HG03558 (cell line): ENCODE results near the gene IGSF9B.

Source experiments
- ATAC-seq: cut with Tn5 transposase; IDR thresholded peaks from one replicate; pipeline ENCODE4 v1.9.1; 2021; ENCODE audit warnings: moderate number of reproducible peaks; ENCODE audit not compliant: unreplicated experiment; ENCODE audit errors: extremely low read depth

Gene IGSF9B

DNA sequence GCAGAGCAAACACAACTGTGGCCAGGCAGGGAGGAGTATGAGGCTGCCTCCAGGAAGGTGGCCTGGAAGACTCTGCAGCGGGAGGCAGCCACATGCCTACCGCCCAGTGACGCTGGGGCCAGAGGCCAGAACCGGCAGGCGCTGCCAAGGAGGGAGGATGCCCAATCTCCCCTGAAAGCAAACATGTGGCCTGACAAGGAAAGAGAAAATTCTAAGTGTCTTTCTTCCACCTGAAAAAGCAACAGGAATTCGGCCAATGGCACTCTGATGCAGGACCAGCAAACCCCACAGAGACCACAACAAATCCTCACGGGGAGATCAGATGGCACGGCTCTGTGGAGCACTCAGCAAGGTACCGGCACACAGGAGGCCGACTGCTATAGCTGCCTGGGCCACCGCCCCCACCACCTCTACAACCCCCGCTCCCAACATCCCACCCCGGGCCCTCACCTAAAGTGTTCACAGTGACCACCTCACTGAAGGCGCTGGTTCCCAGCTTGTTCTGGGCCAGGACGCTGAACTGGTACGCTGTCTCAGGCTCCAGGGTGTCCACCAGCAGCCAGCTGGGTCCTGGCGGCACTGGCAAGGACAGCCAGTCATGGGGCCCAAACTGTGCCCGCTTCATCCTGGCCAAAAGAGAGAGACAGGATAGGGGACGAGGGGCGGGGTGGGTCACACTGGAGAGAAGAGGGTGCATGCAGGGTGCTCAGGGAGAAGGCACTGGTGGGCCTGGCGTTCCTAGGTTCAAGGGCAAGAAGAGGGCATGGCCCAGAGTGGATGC is 30.1 kb downstream of the IGSF9B start:
- ATAC-seq, result no peak

DNA sequence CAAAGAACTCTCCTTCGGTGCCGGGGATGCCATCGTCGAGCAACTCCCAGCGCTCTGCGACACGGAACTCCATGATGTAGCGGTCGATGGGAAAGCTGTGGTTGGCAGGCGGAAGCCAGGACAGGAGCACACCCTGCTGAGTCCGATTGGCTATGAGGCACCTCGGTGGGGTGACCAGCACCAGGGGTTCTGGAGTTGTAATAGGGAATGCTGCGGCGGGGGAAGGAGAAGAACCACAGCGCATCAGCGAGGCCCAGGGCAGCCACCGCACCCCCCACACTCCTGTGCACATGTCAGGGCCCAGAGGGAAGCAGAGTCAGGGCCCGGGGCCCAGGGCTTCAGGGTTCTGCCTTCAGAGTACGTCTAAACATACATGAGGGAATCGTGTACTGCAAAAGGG is 31.0 kb downstream of the IGSF9B start:
- ATAC-seq, result no peak

DNA sequence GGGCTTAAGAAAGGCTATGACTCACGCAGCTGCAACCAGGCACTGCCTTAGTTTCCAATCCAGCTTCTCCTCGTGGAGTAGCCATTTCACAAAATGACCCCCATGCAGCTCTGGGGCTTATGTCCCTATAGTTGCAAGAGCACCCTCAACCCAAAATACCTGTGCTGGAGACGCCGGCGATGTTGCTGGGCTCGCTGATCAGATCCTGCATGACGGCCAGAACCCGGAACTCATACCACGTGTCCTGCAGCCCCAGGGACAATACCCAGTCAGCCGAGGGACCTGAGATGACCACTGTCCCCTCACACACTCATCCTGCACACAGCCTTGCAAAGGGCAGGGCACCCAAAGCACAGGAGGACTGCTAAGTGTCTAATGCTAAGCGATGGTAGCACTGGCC is 32.1 kb downstream of the IGSF9B start:
- no peak for ATAC-seq

DNA sequence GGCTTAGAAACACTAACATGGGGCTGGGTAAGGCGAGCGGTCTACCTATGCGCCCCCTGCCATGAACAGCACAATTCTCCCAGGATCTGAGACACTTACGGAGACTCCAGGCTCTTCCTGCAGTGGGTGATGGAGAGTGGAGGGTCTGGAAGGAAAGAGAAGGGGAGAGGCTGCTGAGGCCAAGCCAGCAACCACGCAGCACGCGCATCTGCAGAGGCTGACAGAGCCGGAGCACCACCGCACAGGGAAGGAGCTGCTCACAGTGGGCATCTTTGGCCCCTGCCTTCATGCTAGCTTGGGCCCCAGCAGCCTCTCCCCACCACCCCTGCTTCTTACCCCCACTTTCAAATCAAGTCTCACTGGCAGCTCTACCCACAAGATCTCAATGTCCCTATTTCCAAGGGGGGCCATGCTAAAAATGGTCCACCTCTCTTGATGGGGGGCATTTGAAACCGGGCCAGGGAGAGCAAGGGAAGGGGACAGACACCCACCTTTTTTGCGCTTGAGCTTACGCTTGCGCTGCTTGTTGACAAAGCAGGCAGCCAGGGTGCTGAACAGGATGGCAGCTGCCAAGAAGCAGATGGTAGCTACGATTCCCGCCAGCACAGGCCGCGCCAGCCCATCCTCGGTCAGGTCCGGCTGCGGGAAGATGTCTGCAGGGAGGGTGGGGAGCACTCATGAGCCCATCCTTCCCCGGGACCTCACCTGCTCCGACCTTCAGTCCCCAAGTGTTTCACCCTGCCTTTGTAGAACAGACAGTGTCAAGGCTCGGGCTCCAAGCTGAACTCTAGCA is 34.5 kb downstream of the IGSF9B start:
- ATAC-seq, result no peak

DNA sequence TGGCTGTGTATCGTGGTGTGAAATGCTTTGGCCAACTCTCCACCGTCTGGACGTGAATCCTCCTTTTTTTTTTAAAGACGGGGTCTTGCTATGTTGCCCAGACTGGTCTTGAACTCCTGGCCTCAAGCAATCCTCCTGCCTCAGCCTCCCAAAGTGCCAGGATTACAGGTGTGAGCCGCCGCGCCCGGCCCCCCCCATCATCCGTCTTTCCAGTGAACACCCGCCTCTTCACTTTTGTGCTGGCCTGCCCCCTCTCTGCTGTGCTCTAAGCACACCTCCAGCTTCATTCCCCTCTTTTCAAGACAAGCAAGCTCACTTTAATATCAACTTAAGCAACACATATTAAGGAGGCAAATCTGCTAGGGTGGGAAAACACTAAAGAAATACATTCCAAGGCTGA is 35.3 kb downstream of the IGSF9B start:
- ATAC-seq, result no peak

DNA sequence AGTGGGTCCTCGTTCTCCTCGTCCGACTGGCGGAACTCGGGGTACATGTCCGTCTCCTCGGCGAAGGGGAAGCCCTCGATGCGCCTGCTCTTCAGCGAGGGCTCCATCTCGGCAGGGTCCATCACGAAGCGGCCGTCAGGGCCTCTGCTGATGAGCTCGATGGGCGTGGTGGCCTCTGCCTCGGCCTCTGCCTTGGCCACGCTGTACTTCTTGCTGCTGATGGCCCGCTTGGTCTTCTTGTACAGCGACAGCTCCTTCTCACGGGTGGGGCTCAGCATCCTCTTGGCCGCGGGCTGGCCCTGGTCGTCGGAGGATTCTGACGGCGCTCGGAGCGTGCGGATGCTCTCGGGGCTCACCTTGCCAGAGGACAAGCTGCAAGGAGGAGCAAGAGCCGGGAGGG is 35.7 kb downstream of the IGSF9B start:
- no peak for ATAC-seq

DNA sequence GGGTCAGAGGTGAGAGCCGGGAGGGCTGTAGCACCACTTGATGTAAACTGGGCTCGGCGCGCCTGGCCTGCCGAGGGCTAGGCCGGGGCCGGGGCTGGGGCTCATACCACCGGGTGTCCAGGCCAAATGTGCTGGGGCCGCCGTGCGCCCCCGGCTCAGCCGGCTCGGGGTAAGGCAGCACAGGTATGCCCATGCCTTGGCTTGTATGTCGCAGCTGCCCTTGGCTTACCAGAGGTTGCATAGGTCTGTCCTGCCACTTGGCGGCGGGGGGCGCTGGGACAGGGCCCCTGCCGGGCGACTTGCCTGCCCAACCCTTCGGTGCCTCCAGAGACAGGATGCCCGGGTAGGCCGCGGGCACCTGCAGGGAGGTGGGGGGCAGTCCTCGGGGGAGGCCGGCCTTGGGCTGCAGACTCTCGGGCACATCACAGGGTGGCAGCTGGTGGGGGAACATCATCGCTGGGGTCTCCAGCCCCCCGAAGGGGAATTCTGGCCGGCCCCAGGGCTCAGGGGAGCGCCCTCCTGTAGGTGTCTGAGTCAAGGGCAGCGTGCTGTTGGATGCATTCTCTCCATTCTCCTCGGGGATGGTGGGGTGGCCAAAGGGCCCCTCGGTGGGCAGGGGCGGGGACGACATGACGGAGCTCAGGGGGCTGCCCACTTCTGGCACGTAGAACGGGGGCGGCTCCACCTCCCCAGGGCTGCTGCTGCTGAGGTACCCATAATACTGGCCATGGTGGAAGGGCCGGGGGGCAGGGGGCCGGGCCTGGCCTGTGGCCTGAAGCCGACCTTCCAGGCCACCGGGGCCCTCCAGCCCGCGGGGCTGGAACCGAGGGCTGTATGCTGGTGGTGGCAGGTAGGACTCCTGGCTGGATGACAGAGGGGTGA is 36.4 kb downstream of the IGSF9B start:
- ATAC-seq, result no peak

DNA sequence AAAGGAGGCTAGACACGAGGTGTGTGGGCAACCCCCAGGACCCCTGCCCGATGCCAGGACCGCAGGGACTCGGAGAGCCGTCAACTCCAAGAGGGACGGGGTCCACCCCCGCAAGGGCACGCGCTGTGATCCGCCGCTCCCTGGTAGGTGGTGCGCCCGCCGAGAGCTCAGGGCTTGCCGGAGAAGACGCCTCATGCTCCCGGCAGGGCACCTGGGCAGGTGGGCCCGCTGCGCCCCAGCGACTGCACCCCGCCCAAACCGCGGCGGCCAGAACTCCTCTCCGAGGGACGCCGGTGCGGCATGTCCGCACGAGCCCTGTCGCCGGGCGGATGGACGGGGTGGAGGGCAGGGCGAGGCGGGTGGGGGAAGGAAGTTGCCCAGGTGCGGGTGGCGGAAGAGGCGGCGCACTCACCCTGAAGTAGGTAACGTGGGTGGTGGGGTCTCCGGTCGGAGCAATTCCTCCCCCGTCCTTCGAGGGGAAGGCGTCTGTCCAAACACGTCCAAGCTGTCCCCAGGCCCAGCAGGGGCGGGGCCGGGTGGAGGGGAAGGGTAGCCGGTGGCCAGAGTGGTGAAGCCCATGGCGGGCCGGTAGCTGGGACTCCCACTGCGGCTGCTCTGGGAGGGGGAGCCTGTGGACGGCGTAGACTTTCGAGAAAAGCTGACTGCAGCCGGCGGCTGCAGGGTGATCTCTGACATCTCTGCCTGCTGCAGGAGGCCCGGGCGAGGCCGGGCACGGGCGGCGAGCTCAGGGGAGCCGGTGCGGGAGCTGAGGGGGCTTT is 37.2 kb downstream of the IGSF9B start:
- ATAC-seq, result no peak

DNA sequence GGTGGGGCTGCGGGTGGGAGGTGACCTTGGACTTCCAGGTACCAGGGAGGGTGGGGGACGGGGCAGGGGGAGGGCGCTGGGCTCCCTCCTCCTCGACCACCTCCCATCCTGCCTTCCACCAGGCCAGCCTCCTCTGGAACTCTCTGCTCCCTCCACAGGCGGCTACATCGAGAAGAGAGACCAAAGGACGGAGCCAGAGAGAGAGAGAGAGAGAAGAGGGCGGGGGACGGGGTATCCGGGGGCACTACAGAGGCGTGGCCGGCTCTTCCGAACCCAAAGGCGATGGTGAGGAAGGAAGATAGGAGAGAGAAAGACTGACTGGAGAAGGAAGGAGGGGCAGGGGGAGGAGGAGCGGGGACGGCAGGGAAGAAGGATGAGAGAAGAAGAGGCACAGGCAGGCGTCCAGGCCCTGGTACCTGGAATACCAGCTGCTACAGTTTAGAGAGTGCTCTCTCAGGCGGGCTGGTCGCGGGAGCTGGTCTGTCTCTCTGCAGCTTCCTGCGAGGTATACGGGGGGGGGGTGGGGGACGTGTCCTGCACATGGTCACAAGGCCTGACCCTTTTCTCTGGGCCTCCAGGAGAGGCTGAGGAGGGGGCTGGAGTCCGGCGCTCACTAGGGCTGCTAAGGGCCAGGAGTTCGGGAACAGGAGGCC is 38.0 kb downstream of the IGSF9B start:
- no peak for ATAC-seq

DNA sequence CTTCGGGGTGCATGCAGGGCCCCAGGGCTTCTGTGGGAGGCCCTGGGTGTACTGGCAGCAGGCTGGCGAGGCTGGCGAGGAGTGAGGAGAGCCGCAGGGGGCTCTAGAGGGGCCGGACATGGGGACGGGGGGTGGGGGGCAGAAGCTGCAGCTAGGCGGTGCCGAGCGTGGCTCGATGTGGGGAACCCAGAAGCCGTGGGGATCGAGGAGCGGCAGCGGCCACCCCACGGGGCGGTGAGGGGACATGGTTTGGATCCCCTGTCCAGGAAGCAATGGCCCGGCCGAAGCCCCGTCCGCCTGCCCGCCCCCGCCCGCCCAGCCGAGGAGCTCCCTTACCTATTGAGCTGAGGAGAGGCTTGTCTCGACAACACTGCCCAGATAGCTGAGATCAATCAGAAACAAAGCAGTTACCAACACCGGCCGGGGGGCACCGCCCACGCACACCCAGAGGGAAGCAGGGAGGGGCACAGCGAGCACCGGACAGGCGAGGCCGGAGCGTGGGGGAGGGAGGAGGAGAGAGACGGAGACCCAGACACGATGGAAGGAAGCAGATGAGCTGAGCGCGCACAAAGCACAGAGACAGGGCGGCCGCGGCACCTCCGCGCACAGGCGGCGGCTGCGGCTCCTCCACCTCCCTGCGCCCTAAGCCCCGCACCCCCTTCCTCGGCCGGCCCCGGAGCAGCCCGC is 38.7 kb downstream of the IGSF9B start:
- ATAC-seq, result no peak

DNA sequence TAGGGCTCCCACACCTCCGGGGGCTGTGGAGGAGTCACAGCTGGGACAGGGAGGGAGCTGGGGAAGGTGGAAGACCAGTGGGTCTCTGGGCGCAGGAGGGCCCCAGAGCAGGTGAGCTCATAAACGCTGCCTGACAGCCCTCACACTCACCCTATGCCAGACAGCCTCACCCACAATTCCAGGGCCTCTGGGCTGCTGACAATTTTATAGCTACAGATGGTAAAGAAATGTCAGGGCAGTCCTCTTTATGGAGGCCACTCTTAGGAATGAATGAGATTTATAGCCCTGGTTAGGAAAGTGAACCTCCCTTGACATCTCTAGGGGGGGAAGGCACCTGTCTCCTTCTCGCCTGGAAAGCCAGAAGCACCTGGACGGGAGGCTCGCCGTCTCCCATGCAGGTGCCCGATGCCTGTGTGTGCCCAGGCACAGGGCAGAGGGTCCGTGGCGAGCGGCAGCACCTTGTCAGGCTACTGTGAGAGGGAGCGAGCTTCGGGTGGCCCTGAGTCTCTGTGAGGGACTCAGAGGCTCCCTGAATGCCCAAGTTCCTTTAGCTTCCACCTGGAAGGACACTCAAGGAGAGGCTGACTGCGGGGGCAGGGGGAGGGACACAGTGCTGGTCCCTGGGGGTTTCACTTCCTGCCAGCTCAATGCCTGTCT is 39.9 kb downstream of the IGSF9B start:
- no peak for ATAC-seq

DNA sequence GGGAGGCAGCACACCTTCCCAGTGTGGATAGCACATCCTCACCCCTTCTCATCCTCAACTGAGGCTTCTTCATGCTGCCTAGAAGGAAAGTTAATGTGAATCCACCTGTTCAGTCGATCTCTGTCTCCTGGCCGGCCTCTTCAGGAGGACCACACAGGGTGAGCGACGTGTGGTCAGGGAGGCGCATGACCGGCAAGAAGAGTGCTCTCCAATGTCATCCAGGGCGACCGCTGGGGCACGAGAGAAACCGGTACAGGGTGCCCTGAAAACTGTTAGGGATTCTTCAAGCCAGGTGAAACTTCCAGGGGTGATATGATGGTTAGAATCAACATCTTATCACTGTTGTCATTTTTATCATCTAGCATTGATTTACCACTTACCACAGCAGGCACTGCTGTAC is 43.0 kb downstream of the IGSF9B start:
- no peak for ATAC-seq

DNA sequence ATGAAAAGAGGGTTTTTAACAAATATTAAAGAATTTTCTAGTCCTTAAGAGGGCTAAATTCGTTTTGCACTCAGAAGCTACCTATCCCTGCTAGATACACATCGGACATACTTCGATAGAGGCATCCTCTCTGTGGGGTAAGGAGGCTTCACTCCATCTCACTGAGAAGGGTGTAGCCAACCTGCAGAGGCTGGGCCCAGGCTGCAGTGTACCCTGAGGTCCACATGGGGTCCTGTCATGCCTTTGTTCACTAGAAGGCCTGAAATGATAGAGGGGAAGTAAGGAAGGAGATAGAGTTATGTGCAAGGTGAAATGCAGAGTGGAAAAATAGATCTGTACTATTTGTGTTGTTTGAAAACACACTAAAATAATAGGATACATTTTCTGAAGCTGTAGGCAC is 45.6 kb downstream of the IGSF9B start:
- no peak for ATAC-seq

DNA sequence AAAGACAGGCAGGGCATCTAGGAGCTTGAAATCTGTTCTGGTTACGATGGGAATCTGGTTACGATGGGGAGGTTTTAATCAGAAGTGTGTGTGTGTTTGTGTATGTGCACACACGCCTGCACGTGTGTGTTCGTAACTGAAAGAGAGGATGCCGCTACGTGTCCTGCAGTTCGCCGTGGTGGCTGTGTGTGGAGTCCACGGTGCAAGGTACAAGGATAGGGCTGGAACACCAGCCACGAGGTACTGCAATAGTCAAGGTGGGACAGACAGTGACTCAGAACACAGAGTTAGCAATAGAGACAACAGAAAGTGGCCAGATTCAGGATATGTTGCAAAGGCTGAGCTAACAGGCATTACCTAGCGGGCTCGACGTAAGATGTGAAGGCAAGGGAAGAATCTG is 46.7 kb downstream of the IGSF9B start:
- ATAC-seq, result no peak

DNA sequence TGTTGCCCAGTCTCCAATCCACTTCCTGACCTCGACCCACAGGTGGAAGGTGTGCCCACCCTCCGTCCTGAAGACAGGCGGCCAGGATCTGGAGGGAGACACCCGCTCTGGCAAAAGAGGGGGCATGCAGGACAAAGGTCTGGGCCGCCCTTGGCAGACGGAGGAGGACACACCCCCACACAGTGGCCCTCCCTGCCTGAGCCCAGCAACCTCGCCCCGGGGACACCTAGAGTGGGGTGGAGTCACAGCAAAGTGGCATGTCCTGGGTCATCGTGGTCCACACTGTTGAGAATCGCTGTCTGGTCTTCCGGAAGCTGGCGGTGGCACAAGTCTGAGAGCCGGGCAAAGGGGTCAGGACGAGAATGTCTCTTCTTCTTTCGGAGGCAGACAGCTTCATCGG is 47.9 kb downstream of the IGSF9B start:
- ATAC-seq, result no peak

DNA sequence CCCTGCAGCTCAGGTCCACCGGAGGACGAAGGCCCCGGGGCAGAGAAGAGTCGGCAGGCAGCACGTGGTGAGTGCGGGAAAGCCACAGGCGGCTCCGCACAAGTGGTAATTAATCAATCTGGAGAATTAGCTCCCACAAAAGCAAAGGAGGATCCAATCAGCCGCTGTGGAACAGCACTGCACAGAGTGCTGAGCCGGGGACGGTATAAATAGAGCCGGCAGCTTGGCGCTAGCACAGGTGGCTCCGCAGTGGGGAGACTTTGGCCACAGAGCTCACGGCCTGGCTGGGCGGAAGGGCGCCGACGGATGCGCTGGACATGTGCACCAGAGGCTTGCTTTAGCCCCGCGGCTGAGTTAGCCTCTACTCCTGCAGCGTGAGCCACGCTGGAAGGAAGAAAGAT is 48.9 kb downstream of the IGSF9B start:
- no peak for ATAC-seq

DNA sequence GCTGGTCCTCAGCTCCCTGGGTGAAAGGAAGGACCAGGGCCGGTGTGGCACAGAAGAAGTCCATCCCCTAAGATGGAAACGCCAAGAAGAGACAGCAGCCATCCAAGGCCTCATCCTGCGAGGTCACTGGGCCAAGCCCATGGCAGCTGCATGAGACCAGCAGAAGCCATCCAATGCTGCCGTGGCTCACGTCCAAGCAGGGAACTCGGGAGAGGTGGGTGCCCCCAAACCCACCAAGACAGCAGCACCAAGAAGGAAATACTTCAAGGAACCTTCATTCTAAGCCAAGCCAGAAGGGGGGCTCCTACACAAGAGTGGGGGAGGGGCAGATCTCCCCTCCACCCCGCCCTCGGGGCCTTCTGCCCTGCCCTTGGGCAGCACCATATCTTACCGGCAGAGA is 49.6 kb downstream of the IGSF9B start:
- ATAC-seq, result no peak

DNA sequence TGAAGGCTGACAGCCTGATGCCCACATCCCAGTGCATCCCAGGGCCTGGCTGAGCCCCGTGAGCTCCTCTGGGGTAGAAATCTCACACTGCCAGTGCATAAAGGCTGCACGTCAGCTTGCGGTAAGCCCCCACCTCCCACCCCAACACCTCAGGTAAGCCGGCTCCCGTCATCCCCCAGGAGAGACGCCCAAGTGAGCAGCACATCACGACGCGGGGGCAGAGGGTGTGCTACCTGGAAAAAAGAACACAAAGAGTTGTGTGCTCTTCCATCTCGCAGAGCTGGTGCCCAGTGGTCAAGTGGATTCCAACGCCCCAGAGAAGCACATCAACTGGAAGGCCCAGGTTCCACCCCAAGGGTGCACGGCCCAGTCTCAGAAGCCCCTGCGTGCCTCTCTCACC is 50.0 kb downstream of the IGSF9B start:
- ATAC-seq, result no peak

DNA sequence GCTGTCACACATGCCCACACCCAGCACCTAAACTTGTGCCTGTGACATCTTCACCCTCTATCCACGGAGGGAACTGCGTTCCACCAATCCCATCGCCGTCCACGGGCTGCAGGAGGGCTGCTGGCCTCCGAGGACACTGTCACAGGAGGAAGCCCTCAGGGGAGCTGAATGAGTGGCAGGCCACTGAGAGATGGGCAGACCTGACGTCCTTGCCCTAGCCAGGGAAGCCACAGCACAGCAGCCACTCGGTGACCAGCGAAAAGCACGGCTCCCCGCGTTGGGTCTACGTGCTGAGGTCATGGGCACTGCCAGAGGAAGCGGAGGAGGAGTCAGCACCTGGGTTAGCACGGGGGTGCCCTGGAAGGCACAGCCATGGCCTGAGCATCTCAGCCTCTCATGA is 50.5 kb downstream of the IGSF9B start:
- no peak for ATAC-seq
